Right forelimb (tissue), 1 donor: Measurements from ENCODE around the gene GSAP.
"Not testable (repeated sequence)": the region's sequence is repeated elsewhere in the genome, so short reads cannot be mapped to it uniquely, and the experiment has no call there.

Source experiments
- DNase-seq: peaks from one replicate; pipeline ENCODE4 v3.0.0-alpha.2; 2018

The GSAP gene

DNA sequence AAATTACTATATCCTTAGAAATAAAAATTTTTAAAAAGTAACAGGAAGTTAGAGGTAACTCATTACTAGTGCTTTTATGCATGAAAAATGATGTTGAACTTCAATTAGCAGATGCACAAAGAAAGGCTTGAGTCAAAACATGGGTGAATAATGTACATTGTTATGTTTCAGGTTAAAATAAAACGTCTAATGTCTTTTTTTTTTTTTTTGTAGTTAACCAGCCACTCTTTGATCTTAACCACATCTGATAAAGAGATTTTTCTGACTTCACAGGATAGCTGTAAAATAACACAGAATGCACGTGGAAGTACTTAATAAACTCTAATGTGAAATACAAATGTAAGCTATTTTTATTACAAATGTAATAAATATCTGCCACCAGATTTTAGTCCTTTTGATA lies 61.7 kb downstream of the GSAP start:
- no peak for DNase-seq

DNA sequence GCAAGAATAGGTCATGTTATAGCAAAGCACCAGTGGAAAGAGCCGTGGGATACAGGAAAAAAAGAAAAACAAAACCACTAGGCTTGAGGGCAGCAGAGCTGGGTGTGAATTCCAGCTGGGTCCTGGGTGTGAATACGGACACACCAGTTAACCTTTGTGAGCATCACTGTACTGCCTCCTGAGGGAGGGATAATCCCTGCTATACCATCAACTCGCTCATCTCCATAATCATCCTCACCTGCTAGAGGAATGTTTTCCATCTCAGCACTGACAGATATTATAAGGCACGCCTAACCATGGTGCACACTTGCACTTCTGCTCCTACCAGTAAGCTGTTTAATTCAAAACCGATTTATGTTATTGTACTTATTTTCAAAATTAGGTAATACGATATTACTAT lies 62.2 kb downstream of the GSAP start:
- no peak for DNase-seq

DNA sequence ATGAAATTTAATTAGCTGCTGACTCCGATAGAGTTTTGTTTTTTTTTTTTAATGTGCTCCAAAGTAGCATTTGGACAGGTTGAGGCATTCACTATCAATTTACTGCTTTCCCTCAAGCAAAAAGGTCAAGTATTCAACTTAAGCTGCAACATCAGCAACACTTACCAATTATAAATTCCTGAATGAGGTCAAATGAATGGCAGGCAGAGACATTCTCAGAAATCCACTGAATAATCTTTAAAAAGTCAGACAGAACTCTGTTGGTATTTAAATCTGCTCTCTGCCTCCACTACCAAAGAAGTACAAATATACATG lies 62.8 kb downstream of the GSAP start:
- no peak for DNase-seq

DNA sequence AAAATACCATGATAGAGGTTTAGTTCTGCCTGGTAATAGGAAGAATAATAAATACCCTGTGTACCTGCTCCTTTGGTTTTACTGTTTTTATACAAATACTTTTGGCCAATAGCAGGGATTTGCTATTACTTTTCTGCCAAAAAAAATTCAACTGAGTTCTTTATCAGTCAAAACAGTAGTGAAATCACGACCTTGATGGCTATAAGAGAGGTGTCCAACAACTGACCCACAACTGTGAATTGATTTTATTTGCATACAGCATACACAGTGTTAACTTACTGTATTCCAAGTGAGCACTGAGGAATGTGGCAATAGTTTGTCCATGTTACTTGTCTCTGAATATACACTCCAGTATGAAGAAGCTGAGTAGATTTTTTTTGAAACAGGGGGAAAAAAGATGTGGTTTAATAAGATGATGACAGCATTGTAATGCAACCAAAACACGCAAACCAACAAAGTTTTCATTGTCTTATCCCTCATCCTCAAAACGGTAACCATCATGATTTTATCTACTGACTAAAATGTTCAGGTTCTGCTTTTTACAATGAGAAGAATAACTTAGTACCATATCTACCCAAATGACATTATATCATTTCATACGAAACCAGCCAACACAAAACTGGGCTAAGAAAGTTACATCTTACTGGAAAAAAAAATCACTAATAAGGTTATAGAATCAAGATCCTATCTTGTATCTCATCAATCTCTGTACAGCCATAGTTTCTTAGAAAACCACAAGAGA lies 63.3 kb downstream of the GSAP start:
- no peak for DNase-seq

DNA sequence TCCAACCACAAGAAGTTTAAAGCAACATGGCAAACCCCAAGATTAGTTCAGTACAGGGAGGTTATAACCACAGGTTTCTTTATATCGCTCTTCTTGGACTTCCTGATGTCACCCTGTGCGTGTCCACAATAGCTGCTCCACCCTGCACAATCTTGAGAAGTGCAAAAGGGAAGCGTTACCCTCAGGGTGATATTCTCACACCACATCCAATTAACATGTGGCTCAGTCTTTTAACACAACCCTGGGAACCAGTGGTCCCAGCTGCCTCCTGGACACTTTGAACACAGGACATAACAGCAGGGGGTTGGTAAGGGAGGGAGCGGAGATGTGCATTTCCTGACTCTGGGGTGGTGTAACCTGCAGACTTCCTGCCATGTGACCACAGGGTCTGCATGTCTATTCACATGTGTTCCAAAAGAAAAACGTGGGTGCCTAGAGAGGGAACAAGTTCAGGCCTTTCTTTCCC lies 64.6 kb downstream of the GSAP start:
- DNase-seq = no peak

DNA sequence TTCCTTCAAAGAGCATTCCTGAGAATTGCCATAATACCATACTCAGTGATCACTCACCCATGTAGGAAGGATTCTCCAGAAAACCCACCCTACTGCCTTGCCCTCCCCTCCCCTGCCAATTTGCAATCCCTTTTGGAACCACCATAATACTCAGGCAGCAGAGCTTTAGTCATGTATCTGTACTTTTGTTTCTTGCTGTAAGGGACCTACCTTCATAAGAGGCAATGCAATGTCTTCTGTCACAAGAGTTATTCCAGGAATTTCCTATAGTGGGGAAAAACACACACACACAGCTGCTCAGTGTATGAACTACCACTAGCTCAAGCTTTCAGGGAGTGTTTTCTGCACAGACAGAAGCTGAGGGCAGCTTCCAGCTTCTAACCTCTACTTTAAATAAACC lies 67.0 kb downstream of the GSAP start:
- no peak for DNase-seq

DNA sequence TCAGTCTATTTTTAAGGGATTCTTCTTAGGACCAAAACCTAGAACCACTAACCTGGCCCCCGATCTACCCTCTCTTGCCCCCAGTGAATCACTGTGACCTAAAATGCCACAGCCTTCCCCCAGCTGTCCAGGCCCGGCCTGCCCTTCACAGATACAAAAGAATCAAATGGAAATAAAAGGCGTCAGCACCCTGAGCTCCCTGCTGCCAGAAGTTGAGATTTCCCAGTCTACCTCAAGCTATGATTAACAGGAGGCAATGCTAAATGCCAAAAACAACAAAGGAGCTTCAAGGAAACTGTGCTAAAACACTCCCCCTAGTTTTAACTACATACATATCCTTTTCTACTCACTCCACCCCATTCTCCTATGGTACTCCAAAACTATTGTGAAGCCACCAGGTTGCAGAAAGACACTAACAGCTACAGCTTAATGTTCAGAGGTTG lies 67.8 kb downstream of the GSAP start:
- no peak for DNase-seq

DNA sequence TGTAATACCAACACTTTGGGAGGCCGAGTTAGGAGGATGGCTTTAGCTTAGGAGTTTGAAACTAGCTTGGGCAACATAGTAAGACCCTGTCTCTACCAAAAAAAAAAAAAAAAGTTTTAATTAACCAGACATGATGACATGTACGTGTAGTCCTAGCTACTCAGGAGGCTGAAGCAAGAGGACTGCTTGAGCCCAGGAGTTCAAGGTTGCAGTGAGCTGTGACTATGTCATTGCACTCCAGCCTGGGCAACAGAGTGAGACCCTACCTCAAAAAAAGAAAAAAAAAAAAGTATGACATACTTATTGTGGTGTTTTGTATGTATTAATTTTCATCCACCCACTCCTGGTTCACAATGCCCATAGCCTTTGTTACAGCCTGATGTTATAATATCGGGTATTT lies 69.7 kb downstream of the GSAP start:
- no peak for DNase-seq

DNA sequence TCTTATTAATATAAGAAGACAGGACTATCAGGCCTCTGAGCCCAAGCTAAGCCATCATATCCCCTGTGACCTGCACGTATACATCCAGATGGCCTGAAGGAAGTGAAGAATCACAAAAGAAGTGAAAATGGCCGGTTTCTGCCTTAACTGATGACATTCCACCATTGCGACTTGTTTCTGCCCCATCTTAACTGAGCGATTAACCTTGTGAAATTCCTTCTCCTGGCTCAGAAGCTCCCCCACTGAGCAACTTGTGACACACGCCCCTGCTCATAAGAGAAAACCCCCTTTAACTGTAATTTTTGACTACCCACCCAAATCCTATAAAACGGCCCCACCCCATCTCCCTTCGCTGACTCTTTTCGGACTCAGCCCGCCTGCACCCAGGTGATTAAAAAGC lies 70.7 kb downstream of the GSAP start:
- not testable (repeated sequence) for DNase-seq

DNA sequence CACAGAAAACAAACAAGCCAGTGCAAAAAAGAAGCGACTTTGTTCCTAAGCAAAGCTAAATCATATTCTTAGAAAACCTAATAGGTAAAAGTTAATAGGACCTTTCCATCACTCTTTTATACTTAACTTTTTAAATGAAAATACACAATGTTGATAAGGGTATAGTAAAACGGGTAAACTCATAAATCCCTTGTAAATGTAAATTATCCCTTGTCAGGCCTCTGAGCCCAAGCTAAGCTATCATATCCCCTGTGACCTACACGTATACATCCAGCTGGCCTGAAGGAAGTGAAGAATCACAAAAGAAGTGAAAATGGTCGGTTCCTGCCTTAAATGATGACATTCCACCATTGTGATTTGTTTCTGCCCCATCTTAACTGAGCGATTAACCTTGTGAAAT lies 76.4 kb downstream of the GSAP start:
- DNase-seq = no peak

DNA sequence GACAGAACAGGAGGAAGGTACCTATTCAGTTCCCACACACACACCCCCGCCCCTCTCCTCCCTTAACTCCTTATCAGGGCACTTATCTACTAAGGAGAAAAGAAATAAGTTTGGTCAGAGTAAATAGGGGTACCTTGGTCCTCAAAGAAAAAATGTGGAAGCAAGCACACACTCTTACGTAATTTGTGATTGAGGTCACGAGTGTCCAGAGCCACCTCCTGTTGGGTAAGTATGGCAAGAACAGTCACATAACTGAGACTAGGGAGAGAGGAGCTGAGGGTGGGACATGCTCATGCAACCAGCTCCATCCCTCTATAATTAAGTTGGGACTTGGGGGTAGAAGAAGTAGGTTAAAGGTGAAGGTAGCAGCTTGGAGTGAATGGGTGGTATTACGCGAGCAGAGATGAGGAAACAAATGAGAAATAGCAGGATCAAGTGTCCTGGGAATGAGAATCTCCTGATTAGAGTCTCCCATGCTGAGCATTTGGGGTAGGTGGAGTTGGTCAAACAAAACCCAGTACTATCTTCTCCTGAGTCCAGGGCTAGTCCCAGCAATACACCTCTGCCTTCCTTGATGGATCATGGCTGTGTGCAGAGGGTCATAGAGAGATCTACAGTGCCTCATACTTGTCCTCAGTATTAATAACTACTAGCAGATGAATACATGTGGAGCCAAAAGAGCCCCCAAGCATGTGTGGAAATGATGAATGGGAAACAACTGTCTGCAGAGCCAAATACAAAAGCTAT lies 77.1 kb downstream of the GSAP start:
- no peak for DNase-seq

DNA sequence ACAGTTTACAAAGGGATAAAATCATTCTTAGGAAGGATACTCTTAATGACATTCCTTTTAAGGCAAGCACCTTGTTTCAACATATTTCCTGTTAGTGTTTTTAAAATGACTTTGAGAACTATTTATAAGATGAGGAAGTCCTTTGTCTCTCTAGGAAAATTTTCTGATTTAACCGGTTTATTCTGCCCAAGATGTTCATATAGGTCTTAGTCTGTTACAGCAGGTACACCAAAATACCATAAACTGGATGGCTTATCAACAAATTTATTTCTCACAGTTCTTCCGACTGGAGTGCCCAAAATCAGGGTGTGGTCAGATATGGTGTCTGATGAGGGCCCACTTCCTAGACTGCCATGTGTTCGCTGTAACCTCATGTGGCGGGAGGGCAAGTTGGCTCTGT lies 77.9 kb downstream of the GSAP start:
- no peak for DNase-seq

DNA sequence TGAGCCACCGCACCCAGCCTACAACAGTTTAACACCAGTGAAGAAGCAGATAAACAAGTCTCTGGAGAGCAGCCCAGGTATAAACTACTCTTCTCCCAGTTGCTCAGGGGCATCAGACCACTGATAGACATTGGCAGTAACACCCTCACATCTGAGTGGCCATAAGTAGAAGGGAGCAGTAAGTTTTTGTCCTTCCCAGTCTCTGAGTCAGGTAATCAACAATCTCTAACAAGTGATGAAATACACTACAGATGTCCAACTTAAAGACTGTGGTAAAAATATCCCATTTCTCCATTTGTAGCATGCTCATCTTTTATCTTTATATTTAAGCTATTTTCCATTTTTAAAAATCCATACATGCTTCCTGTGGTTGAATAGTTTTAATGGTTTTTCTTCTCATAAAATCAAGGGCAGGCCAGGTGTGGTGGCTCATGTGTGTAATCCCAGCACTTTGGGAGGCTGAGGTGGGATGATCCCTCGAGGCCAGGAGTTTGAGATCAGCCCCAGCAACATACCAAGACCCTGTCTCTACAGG lies 78.6 kb downstream of the GSAP start:
- no peak for DNase-seq

DNA sequence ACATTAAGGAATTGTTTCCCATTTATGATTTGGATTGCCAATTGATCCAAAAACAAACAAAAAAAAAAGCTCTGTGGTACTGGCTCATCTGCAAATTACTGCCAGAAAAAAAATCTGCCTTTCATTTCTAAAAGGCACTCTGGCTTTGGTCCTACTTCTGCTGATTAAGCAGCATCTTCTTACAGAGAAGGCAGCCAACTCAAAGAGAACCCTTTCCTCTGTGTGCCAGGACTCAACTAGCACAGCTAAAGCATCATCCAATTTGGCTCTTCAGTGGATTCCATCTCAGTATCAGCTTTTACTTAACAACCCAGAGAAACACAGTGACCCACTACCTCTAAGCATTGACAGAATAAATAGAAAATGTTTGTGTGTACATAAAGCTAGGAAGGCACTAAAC lies 80.6 kb downstream of the GSAP start:
- DNase-seq = no peak

DNA sequence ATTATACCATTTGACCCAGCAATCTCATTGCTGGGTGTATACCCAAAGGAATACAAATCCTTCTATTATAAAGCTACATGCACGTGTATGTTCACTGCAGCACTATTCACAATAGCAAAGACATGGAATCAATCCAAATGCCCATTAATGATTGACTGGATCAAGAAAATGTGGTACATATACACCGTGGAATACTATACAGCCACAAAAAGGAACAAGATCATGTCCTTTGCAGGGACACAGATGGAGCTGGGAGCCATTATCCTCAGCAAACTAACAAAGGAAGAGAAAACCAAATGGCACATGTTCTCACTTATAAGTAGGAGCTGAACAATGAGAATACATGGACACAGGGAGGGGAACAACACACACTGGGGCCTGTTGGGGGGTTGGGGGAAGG lies 82.1 kb downstream of the GSAP start:
- not testable (repeated sequence) for DNase-seq

DNA sequence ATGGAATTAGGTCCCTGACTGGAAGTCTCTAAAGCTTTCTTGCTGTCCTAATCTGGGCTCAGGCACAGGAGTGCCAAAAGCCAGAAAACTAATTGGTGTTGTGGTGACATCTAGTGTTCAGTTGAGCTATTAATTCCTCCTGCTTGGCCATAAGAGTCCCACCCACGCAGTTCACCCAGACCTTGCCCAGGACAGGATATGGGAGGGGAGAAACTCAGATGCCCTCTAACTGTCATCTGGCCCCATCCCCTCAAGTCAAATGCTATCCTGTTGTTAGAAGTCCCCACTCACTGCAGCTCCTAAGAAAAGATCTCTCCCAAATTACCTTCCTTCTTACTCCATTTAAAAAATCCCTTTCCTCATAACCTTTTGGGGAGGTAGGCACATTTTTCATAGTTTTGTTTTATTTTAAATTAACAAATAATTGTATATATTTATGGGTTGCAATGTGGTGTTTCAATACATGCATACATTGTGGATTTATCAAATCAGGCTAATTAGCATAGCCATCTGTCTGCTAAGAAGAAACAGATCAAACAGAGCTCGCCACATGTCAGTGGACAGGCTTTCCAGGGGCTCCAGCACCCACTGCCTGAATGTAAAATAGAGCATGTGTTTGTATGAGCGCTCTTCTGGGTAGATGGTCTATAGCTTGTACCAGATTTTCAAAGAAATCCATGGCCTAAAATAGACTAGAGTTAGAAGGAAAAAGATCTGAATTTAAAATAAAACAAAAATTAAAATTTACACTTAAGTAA lies 84.0 kb downstream of the GSAP start:
- DNase-seq = peak; percentile 81

DNA sequence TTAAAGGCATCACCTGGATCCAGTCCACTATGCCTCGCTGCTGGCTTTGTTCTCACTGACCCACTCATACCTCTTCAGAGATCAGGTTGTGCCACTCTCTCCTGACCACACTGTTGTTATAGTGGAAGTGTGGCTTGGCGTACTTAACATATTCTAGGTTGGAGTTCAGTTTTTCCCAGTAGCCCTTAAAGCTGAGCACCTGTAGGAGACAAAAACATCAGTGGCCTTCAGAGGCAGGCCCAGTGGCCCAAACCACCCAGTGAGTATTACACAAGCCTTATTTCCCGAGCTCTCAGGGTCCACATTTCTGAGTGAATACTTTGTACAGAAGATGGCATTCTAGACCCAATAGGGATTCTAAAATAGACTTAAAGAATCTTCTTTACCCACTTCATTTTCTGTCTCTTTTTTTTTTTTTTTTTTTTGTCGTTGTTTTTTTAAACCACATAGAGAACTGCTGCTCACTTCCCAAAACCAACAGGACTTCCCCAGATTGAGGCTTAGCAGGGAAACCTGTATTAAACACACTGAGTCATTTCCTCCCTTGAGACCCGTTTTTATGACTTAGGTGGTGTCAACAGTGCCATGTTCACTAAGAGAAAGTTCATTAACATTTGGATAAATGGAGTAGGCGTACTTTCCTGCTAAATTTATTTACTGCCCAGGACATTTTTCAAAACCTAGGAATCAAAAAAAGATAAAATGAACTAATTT lies 85.8 kb downstream of the GSAP start:
- DNase-seq = no peak

DNA sequence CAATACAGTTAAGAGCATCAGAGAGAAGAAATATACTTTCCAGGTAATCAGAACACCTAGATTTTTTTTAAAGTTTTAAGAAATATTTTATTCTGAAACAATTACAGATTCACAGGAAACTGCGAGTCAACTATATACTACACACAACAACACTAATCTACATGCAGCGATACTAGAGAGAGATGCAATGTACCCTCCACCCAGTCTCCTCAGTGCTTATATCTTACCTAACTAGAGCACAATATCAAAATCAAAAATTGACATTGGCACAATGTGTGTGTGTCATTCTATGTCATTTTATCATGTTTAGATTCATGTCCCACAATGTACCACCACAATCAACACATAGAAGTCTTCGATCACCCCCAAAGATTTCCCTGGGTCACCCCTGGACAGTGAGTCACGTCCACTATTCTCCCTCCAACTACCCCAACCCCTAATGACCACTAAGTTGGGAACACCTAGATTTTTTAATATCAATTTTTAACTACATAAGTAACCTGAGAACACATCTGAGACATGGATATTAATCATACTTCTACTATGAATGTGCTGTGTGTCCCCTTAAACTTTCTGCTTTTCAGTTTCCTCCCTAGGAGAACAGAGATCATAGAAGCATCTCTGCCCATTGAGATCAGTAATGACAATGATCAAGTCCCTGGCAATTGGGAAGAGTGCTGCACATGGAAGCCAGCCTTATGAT lies 86.5 kb downstream of the GSAP start:
- no peak for DNase-seq

DNA sequence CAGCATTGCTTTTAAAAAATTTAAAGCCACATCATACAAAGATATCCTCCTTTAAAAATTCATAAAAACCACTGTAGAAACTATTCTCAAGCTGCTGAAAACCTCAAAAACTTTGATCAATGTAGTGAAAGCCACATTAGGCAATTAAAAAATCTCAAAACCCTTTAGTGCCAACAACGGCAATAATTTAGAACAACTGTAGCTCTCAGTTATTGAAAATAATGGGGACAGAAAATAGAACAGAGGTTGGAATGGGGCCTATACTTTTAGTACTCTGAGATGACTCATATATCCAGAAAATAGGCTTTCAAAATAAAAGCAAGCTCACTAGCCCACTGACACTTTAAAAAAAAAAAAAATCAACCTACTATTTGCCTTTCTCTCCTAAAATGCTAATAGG lies 87.5 kb downstream of the GSAP start:
- no peak for DNase-seq

DNA sequence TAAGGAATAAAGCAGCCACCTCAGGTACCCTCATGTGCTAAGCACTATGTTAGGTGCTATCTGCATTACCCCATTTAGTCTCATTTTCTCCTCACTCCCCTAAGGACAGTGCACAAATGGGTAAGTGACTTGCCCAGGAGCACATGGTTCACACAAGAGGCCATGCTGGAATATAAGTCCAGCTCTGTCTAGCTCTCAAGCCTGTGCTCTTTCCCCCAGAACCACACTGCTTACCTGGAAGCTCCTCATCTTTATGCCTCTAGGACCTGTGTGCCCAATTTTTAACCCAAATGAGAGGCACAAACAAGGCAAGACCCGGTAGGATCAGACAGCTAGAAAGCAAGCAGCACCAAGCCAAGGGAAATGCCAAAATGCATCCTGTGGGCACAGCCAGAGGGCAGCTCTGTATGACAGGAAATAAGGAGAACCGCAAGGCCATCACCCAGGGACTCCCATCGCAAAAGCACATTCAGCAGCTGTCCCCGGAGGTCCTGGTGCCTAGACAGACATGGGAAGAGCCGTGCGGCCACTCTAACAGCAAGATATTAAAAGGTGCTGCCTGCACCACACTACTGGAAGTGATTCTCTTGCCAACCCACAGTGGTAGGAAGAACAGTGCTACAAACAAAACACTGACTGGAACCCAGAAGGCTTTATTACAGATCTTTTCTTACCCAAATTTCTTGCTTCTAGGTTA lies 88.1 kb downstream of the GSAP start:
- no peak for DNase-seq

DNA sequence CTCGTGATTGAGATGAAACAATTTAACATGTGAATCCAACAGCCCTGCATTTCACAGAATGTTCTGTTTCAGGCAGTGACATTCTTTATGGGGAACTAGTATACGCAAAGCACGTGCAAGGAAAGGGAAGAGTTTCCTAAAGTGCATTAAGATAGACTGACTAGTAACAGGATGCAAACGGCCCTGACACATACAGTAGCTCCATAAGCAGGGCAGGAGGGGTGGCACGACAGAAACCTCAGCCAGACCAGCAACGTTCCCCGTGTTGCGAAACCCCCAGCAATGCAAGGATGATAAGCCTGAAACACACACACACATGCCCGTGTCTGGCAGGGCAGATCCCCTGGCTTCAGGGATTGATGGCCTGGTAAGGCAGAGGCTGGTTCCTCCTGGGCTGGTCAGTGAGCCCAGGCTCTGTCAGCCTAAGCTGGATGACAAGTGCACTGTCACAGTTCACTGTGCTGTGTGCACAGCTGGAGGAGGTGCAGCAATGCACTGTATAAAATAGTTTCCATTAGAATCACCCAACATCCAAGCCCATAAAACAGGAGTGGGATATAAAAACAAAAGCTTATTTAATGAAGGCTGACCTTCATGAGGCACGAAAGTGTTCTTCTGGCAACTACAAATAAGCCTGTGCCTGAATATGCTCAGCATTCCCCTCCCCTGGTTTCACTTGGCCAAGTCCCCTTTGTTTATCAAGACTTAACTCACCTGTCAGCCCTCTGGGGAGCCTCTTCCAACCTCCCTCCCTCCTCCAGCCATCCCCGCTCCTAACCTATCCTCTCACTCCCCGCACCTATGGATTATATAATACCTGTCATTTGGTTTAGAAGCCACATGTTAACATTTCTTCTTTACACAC lies 88.8 kb downstream of the GSAP start:
- DNase-seq = no peak
